GM12878 (cell line): ENCODE results near the gene UPK3BL1.
"Not testable (repeated sequence)": the region's sequence is repeated elsewhere in the genome, so short reads cannot be mapped to it uniquely, and the experiment has no call there.

Experiments
- CEBPB ChIP-seq, 2 experiments: fragments of 150-350 bp in 1 of 2; IDR thresholded peaks; 2 replicates each; pipeline ENCODE4 v1.6.1; 2012 to 2014; ENCODE audit warnings: low read depth in 2 of 2, low read length in 2 of 2, borderline replicate concordance in 1 of 2, inconsistent platforms in 1 of 2
- CTCF ChIP-seq, 3 experiments: IDR thresholded peaks in 2 of 3; conservative IDR thresholded peaks in 1 of 3; 2 replicates each; pipeline ENCODE4 v1.5.1; 2011; ENCODE audit warnings: low read depth in 3 of 3, low read length in 3 of 3, mild to moderate bottlenecking in 3 of 3, control low read depth in 2 of 3, moderate library complexity in 2 of 3, inconsistent platforms in 1 of 3, mixed read lengths in 1 of 3; ENCODE audit not compliant: control insufficient read depth in 2 of 3, insufficient read depth in 1 of 3; ENCODE audit errors: extremely low read depth in 1 of 3
- EZH2 ChIP-seq: IDR thresholded peaks from 2 replicates; pipeline ENCODE4 v1.6.1; 2012; ENCODE audit warnings: low read depth, mild to moderate bottlenecking, control low read depth, inconsistent platforms, low read length, borderline replicate concordance; ENCODE audit not compliant: control insufficient read depth
- POLR2A ChIP-seq: IDR thresholded peaks from 2 replicates; pipeline ENCODE4 v1.6.1; 2011; ENCODE audit warnings: low read depth, mild to moderate bottlenecking, low read length
- ZNF592 ChIP-seq: fragments of 450-650 bp; IDR thresholded peaks from 2 replicates; pipeline ENCODE4 v1.6.1; 2017; ENCODE audit warnings: mild to moderate bottlenecking, moderate library complexity

- not testable (repeated sequence) for TF ChIP-seq EZH2; POLR2A; CTCF (IDR thresholded peaks at IDR 0.05 in 2 of 3, conservative IDR thresholded peaks at IDR 0.05 in 1 of 3; ENCODE audit: control insufficient read depth in 2 of 3, extremely low read depth in 1 of 3, insufficient read depth in 1 of 3, low read depth in 3 of 3, low read length in 3 of 3); ZNF592; CEBPB (IDR thresholded peaks at IDR 0.05; ENCODE audit: borderline replicate concordance in 1 of 2, low read depth in 2 of 2, low read length in 2 of 2)
These were observed 33.0 kb upstream of the UPK3BL1 start for GRCh38 chr7:102675545-102675944.
